Anterior cingulate cortex (tissue), 58 donors: ENCODE data around the gene KIAA0408.
"Not testable (repeated sequence)": the region's sequence is repeated elsewhere in the genome, so short reads cannot be mapped to it uniquely, and the experiment has no call there.

Source experiments
- DNase-seq, 58 donors: peaks; one replicate each; lab custom pipeline; 2025; lab: John Stamatoyannopoulos, UW

Gene KIAA0408

GRCh38 chr6:127420556-127420955, 38.6 kb downstream of the KIAA0408 start:
- peak in 29 of 58 donors; percentile 1 to 56 (median 16) for DNase-seq

GRCh38 chr6:127415096-127415495, 44.1 kb downstream of the KIAA0408 start:
- no peak for DNase-seq

GRCh38 chr6:127413123-127413522, 46.1 kb downstream of the KIAA0408 start:
- not testable (repeated sequence) for DNase-seq

- DNase-seq, result not testable (repeated sequence)
These were observed 47.2 kb downstream of the KIAA0408 start for GRCh38 chr6:127412016-127412415.
